ENCODE data around the gene GARIN5B. TPM values are rescaled to one million over a fixed set of nuclear protein-coding genes. Genes with fewer than 3 reads are reported as not detected.
"Not testable (repeated sequence)": the region's sequence is repeated elsewhere in the genome, so short reads cannot be mapped to it uniquely, and the experiment has no call there.

GARIN5B gene
- total RNA-seq = not detected

DNA sequence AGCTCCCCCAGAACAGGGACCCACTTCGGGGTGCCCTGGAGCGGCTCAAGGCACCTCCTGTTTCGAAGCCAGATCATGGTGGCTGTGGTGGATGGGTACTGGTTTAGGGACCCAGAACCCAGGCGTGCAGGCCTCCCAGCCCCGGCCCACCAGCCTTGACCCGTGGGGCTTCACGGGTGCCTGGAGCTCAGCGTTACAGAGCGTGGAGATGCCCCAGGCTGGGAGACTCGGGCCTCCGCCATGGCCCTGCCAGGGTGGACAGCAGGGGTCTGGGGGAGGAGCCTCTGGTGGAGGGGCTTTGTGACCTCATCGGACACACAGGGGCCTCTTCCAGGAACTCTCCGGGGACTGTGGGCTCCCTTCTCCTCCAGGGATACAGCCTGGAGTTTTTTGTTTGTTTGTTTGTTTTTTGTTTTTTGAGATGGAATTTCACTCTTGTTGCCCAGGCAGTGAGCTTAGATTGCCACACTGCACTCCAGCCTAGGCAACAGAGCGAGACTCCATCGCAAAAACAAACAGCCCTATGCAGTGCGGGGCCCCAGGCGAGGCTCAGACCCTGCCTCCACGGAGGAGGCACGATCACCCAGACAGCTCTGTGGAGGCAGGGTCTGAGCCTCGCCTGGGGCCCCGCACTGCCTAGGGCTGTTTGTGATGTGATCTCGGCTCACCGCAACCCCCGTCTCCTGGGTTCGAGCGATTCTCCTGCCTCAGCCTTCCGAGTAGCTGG, at the start of gene GARIN5B:
Gene GARIN5B (minus strand): TSS at position 271 of the 727 bp plus-strand sequence. CDS start 194 bp downstream, at position 77.
- no peak for DNase-seq

DNA sequence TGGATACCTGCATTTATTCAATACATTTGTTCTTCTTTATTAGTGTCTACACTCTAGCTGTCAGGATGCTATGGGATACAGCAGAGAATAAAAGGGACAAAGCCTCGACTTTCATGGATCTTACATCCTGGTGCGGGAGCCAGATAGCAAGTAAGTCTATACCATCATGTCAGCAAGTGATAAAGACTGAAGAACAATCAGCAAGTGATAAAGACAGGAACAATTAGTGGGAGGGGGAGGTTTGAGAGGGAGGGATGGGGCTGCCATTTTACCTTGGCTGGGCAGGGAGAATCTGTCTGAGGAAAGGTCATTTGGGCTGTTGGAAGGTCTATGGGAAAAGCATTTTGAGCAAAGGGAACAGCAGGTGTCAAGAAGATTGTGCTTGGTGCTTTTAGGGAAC, 47.1 kb upstream of the GARIN5B start:
- DNase-seq = no peak

DNA sequence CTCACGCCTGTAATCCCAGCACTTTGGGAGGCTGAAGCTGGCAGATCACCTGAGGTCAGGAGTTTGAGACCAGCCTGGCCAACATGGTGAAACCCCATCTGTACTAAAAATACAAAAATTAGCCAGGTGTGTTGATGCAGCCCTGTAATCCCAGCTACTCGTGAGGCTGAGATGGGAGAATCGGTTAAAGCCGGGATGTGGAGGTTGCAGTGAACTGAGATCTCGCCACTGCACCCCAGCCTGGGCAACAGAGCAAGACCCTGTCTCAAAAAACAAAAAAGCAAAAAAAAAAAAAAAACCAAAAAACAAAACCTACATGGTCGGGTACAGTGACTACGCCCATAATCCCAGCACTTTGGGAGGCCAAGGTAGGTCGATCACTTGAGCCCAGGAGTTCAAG, 46.1 kb upstream of the GARIN5B start:
- DNase-seq = not testable (repeated sequence)

DNA sequence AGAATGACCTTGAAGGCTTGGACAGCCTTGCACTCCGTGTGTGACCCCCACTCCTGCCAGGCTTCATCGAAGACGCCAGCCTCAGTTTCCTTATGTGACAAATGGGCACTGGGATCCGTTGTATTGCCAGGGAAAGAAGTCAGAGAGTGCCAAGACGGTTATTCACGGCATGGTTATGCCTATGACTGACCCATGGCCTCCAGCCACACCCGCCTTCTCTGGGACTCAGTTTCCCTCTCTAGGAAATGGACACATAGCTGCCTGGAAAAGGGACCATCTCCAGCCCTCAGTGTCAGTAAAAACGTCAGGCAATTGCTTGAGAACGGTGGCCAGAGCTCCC, 45.4 kb upstream of the GARIN5B start:
- DNase-seq = no peak

DNA sequence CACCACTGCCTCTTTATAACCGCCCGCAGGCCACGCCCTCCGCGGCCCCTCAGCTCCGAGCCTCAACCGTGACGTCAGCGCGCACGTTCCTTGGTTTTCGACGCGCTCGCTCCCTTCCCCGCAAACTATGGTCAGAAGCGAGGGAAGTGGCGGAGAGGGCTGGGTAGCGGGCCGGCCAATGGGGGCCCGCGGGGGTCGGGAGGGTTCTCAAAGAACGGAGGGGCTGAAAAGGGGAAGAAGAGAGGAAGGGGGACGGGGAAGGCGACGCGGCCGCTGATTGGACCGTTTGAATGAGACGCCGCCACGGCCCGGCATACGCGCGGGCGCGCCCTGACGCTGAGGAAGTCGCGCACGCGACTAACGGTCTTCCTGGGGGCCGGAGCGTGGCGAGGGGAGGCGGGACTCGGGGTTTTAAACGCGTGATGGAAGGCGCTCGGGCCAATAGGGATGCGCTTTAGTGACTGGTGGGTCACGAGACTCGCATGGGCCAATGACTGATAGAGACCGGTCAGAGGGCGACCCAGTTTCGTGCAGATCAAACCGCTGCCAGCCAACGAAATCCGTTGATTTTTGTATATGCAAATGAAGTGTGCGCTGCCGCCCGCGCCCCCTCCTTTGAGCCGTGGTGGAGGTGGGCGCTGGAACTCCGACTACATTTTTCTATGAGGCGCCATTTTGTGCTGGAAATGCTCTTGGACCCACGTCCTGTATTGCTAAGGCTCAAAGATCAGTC, 44.9 kb upstream of the GARIN5B start:
- peak; percentile 97 for DNase-seq

DNA sequence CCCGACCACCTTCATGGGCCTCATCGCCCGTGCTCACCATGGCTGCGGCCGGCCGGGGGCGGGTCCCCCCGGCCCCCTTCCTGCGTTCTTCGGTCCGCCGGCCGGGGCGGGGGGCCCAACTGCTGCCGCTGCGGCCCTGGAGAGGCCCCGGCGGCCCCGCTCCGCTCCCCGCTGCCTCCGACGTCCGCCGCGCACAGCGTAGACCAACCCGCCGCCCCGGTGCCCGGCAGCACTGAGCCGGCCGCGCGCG, 44.4 kb upstream of the GARIN5B start, which contains the start of gene UBE2S:
Gene UBE2S (minus strand): TSS at position 239 of the 250 bp plus-strand sequence. CDS start 199 bp downstream, at position 40.
- DNase-seq = not testable (repeated sequence)

DNA sequence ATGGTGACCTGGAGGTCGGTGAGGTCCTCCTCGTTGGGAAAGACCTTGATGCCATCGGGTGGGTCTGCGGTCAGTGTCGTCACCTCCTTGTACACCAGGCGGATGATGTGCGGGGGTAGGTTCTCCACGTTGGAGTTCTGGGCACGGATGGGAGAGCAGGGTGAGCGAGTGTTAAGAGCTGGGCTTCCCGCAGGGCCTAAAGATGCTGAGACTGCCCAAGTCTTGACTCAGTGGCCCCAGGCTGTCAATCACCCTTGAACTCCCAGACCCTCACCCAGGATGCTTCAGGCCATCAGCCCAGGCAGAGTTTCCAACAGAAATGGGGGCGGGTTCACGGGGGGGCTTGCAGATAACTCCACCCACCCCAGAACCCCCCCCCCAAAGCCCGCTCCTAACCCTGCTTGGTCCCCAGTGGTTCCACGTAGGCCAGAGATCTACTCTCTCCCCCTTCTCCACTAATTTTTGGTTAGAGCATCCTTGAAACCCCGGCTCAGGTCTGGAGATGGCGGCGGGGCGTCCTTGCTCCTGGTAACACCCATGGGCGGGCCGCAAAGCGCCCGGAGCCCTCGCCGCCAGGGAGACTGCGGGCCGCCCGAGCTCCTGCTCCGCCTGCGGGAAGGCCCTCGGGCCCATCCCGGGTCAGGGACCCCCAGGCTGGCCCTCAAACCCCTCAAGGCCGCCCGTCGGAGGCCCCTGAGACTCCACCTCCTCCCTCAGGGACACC, 43.9 kb upstream of the GARIN5B start:
- DNase-seq = no peak

DNA sequence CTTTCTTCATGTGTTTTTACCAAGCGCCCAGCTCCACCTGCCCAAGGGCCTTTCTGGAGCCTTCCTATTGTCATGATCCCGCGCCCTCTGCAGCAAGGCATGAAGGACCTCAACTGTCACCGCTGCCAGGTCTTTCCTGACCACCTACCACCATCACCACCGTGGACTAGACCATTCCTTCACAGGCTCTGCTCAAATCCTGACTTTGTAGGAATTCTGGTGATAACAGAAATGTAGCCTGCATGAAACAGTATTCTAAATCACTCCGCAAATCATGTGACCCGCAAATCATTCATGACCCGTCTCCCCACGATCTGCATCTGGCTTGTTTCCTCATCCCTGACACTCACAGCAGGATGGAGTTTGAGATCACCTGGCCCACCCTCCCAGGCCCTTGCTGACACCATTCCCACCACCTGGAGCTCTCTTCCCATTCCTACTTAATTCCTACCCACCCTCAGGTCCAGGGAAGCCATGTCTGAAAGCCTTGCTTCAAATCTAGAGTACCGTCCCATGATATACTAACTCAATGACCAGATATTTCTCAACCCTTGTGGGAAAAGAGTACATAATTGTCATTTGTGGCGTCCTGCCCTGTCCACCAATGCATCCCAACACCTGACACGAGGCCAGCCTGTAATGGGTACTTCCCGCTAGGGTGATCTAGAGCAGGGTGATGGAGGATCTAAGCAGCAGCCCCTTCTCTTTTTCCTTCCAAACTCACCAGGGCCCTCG, 43.2 kb upstream of the GARIN5B start:
- no peak for DNase-seq

DNA sequence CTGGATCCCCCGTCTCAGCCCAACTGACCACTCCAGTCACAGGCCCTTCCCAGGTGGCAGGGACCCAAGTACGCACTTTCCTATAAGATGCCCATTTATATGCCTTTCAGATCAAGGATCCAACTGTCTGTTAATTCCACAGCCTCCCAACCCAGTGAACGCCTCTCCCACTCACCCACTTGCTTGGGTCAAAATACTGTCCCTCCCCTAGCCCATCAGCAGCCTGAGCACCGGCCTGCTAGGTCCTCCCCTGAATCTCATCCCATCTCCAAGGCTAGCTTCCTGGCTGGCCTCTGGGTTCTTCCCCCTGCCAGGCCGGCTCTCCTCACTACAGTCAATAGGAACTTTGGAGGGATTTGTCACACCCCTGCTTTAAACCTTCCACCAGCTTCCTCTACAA, 42.6 kb upstream of the GARIN5B start:
- DNase-seq = no peak

DNA sequence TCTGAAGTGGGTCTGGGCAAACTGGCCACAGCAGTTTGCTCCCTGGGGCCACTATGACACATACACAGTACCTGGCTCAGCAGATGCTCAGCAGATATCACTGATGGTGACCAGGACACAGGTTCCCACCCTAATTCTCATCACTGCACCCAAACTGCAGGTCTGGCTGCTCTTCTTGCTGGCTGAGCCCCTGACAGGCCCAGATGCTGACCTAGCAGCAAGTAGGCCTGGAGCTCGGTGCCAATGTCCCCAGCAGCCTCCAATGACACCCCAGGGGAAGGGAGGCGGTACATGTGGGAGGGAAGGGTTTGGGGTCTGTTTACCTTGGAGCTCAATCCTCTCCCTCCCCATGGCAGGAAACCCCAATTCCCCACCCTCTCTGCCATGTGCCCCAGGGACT, 39.4 kb upstream of the GARIN5B start:
- DNase-seq = no peak

DNA sequence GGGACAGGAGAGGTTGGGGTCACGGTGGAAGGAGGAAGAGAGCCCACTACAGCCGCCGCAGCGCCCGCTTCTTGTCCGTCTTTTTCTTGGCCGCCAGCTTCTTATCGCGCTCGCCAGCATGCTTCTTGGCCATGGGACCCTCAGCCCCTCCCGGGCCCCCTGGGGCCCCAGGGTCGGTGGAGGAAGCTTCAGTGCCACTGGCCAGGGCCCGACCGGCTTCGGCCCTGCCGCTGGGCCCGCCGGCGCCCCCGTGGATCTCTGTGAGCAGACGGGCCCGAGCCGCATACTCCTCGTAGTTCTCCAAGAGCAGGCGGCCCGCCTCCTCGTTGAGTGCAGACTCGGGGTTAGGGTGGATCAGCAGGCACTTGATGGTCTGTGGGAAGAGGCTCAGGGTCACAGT, 38.3 kb upstream of the GARIN5B start:
- DNase-seq = not testable (repeated sequence)

DNA sequence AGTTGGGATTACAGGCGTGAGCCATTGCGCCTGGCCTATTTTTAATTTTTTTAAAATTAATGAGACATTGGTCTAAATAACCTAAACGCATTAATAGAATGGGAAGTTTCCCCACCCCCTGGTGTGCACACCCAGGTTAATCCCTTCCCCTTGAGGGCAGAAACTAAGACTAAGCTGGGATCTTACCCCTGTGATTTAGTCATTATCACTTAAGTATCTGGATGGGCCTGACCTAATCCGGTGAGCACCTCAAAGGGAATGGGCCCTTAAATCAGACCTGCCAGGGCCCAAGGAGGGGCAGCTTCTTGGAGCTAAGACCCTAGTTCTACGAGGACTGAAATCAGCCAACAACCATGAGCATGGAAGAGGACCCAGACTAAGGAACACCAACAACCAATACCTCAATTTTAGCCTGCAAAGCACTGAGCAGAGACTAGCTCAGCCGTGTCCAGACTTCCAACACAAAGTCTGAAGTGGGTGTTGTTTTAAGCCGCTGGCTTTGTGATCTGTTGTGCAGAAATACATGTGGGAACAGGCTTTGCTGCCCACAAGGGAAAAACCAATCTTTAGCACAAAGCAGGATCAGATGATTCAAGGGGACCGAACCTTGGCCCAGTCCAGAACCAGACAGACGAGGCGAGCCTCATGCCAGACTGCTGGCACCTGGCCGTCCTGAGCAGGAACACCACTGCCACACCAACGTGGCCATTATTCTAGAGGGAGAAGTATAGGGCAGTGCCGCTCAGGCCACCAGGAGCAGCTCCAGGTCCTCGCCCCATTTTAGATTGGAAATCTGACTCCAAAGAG, 37.4 kb upstream of the GARIN5B start:
- DNase-seq = no peak

DNA sequence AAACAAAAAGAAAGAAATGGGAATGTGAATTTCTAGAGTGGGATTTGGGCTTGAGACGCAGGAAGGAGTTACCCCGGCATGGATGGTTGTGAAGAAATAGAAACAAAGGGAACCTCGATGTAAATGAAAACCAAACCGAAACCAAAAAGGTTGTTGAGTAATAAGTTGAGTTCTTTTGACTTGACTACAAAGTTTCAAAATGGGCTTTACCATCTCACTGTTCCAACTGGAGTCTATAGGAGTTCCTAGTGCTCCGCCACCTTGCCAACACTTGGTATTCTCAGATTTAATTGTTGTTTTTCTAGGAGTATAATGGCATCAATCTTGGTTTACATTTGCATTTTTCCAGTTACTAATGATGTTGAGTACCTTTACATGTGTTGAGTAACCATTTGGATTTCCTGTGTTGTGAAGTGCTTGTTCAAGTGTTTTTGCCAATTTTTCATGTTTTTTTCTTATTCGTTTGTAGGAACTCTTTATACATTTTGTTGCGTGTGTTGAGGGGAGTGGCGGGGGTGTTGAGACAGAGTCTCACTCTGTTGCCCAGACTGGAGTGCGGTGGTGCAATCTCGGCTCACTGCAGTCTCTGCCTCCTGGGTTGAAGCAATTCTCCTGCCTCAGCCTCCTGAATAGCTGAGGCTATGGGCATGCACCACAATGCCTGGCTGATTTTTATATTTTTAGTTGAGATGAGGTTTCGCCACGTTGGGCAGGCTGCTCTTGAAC, 35.3 kb upstream of the GARIN5B start:
- DNase-seq = no peak

DNA sequence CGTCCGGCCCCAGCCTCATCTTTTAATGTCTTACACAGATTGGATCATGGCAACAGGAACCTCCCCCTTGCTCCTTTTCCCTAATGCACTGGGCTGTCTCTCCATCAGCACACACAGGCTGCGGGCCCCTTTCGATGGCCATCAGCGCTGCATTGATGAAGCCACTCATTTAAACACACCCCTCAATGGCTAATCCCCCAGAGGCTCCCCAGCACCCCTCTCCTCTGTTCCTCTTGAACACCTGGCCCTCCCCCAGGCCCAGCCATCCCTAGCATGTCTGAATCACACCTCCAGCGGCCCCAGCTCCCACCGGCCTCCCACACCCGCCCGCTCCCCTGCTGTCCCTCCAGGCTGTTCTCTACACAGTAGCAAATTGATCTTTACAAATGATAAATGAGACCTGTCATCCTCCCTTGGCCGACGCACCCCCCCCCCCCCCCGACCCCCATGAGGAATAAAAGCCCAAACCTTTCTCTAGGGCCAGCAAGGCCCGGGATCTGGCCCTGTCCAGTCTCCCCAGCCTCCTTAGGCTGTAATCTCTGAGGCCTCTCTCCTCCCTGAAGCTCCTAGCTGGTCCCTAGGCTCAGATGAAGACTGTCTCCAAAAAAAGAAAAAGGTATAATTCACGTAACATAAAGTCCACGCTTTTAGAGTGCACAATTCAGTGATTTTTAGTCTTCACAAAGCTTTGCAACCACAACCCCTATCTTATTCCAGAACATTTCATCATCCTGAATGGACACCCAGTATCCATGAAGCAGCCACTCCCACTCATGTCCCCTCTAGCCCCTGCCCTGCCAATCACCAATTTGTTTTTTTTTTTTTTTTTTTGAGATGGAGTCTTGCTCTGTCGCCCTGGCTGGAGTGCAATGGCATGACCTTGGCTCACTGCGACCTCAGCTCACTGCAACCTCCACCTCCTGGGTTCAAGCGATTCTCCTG, 30.0 kb upstream of the GARIN5B start:
- no peak for DNase-seq

DNA sequence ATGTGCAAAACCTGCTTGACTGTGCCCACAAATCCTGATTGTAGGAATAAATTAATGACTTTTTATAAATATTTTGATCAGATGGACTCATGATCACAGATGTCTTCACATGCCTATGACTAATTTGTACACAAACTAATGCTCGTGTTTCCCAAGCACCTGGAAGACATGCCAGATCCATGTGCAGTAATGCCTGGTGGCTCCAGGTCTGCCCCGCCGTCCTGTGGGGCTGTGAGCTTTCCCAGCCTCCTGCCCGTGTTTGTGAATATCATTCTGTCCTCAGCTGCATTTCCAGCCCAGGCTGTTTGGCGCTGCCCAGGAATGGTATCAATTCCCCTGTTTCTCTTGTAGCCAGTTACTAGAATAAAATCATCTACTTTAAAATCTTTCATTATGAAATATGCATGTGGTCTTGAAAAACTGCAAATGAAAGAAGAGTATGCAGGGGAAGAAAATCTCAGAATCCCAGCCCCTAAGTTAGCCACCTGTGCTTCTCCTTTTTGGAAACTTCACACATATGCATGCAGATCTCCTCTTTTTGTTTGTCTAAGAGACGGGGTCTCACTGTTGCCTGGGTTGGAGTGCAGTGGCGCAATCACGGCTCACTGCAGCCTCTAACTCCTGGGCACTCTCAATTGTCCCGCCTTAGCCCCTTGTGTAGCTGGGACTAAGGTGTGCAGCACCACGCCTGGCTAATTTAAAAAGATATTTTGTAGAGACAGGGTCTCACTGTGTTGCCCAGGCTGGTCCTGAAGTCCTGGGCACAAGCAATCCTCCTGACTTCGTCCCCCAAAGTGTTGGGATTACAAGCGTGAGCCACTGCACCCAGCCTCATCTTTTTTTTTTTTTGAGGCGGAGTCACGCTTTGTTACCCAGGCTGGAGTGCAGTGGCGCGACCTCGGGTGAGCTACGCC, 28.9 kb upstream of the GARIN5B start:
- no peak for DNase-seq

DNA sequence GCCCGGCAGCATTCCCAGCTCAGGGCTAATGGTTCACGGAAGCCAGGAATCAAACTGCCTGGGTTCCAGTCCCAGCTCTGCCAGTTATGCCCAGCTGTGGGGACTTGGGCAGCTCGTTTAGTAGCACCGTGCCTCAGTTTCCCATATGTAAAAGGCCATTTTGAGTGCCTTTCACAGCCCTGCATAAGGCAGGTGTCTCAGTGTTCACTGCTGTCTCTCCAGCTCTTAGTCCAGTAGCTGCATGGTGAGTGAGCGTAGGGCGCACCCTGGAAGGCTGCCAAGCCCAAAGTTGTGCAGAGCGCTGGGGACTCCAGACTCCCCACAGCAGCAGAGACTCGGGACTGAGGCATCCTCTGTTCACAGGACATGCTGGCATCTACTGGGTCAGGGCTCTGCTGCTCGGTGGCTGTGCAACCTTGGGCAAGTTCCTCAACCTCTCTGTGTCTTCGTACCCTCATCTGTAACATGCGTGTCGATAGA, 28.2 kb upstream of the GARIN5B start:
- DNase-seq = no peak

DNA sequence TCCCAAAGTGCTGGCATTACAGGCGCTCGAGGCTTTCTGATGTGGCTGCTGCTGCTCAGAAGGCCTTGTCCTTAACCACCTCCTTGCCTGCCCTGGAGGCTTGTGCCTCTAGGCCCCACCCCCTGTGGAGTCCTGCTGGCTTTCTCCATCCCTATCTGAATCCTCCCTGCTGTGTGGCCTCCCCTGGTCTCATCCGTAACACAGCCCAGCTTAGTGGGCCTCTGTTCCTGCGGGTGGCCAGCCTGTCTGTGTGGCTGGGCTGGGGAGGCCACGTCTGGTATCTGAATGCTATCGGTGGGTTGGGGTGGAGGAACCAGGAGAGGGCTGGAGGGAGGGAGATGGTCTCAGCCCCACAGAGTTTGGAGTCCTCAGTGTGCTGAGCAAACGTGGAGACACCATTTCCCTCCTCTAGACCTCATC, 27.4 kb upstream of the GARIN5B start:
- DNase-seq = no peak

DNA sequence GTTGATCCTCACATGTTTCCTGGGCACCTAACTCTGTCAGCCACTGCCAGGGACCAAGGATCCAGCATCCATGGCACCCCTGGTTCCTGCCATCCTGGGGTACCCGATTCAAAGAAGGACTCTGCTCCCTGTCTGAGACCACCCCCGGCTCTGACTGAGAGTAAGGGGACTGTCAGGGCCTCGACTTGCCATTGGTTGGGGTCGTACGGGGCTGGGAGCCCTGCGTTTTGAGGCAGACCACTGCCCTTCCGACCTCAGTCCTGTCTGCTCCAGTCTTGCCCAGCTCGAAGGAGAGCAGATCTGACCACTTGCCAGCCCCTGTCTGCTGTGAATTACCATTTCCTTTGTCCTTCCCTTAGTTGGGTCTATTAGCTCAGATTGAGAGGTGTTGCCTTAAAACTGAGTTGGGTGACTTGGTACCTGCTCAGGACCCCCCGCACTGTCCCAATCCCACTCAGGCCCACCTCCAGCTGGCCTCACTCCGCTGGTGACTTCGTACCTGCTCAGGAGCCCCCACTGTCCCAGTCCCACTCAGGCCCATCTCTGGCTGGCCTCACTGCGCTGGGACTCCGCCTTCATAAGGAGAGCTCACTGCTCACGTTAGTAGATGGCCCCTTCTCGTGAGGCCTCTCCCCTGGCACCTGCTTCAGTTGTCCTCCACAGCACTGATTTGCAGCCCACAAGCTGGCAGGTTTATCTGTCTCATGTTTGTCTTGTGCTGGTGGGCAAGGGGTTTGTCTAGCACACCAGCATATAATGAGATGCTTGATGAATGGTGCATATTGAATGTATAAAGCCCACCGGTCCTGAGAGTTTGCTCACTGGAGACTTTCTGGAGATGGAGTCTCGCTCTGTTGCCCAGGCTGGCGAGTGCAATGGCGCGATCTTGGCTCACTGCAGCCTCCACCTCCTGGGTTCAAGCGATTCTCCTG, 26.6 kb upstream of the GARIN5B start:
- DNase-seq = no peak
